SIG-M5 (cell line): ENCODE results near the gene HOXA1.

Source experiments
- DNase-seq: peaks from one replicate; lab custom pipeline; 2025; lab: John Stamatoyannopoulos, UW

The HOXA1 gene

DNA sequence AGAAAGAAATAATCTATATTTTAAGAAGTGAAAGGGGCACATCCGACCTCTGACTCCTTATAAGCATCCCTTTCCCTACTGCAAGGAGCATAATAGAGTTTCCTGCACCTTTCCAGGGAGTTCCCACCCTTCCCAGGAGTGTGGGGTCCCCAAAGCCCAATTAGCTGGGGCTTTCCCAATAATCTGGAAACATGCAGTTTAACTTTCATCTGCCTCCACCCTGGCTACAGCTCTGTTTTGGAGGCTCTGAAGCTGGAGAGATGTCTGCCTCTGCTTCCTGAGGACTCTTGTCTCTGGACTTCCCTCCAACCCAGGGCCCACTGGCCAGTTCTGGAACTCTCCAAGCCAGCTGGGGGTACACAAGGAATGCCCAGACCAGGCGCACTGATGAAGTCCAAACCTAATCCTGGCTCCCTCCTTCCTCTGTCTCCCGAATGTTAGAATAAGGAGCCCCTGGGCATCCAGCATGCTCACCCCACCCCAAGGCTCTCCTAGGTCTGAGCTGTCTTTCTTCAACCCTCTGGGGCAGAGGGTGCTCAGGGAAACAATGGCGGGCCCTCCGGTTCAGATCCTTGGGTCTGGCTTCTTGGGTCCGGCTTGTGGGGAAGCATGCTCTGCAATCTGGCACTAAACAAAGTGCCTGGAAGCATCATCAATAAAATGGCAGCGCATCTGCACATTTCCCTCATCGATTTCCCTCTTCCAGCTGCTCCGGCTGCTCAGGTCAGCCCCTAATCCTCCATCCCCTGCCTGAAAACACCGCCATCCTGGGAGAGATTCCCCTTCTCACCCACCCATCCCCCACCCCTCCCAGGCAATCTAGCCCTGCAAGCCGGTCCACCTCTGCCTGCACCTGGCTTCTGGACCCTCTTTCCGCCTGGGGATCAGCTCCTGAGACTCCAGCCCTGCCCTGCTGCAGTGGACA, 21.4 kb upstream of the HOXA1 start:
- no peak for DNase-seq

DNA sequence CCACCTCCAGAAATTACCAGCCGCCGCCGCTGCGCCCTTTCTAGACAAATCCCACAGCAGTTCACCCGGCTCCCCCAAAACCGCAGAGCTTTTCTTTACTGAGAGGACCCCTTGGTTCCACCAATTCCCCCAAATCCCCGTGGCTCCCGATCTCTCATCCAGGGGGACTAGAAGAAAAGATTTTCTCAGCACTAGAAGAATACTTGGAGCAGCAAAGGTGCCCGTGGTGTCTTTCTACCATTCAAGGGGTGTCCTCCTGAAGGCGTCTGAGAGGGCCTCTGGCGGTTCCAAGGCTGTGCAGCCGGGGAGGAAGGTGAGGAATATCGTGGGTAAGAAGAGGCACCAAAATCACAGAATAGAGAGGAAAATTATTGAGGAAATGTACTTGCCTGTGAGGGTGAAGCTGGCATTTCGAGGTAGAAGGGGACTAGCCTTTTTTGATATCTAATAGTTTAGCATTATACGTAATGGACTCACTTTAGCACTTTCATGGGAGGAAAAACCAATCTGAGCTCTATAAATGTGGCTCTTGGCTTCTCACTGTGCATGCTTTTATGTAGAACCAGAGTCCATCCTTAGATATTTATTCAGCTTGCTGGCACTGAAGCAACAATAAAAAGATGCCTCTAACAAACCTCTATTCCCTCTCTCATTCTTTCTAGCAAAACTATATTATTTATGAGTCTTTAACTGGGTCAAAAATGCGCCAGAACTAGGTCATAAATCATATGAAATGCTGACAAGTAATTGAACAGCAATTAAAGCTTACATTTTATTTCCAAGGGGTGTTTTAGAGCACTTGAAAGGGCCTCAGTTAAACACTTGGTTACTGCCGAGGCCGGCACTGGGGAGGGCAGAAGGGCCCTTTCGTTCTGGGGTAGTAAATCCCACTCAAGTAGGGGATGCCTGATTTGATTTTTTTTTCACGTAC, 20.5 kb upstream of the HOXA1 start:
- DNase-seq: no peak

DNA sequence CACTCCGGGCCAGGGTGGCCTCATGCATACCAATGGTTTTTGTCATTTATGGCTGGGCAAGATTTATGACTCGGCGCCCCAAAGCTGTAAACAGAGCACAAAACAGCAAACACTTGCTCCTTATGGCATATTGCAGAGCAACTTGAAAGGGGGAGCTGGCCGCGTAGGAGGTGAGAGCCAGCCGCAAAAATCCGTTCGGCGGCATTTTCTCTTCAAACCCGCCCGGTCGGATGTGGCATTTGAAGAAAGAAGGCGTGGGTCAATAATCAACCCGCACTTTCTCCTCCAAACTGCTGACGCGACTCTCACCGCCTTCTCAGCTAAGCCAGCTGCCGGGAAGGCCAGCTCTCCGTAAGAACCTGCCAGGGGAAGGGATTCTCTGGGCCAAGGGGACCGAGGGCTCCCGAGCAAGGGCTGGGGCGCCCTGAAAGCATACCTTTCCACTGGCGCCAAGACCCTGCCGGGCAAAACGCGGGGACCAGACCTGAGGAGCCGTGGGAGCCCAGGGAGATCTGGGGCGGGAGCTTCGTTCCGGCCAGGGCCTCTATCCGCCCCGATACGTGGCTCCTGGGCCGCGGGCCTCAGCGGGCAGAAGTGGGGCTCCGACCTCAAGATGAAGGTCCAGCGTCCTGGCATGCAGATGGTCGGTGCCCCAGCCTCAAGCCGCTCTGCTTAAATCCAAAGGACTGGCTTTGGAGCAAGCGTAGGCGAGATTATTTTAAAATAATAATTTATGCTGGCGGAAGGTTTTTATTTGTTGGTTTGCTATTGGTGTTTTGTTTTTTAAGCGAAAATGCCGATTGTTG, 19.6 kb upstream of the HOXA1 start:
- no peak for DNase-seq

DNA sequence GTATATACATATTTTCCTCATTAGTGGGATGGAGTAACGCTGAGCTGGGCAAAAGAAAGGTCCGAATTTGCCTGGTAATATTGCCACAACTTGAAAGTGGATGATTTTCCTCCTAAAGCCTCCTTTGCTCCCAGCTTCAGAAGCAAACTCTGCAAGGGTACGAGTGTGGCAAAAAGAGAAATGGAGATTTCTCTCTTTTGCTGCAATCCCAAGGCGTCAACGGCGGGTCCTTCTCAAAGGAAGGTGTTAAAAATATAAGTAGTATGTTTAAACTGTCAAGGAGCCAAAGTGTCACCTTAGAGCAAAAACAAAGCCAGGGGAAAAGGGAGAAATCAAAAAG, 19.1 kb upstream of the HOXA1 start:
- no peak for DNase-seq

DNA sequence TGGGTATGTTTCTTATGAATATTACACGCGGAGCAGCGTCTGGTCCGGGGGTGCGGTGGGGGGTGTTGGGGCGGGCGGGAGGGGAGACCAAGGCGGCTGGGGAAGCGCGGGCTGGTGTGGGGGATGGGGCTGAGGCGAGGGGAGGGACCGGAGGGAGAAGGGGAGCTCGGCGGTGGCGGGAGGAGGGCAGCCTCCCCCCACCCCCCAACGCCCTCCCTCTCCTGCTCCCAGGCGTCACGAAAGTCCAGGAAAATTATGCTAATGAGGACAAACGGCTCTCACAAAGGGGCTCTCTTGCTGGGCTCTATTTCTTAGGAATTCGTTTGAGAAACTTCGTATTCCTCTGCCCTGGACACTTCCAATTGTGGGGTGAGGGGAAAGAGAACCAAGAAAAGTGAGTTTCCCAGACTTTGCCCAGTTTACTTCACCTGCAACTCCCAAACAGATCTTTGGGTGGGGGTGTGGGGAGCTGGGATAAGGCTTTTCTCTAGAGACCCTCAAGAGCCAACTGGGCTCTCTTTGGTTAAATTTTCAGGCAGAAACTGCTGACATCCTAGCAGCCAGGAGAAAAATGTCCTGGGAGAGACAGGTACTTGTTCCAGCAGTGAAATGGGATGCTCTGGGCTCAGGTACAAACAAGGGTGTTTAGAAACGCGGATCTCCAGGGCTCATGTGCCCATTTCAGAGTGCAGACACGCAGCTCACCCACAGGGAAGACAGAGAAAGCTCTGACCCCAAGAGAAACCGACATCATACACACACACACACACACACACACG, 18.4 kb upstream of the HOXA1 start:
- no peak for DNase-seq

DNA sequence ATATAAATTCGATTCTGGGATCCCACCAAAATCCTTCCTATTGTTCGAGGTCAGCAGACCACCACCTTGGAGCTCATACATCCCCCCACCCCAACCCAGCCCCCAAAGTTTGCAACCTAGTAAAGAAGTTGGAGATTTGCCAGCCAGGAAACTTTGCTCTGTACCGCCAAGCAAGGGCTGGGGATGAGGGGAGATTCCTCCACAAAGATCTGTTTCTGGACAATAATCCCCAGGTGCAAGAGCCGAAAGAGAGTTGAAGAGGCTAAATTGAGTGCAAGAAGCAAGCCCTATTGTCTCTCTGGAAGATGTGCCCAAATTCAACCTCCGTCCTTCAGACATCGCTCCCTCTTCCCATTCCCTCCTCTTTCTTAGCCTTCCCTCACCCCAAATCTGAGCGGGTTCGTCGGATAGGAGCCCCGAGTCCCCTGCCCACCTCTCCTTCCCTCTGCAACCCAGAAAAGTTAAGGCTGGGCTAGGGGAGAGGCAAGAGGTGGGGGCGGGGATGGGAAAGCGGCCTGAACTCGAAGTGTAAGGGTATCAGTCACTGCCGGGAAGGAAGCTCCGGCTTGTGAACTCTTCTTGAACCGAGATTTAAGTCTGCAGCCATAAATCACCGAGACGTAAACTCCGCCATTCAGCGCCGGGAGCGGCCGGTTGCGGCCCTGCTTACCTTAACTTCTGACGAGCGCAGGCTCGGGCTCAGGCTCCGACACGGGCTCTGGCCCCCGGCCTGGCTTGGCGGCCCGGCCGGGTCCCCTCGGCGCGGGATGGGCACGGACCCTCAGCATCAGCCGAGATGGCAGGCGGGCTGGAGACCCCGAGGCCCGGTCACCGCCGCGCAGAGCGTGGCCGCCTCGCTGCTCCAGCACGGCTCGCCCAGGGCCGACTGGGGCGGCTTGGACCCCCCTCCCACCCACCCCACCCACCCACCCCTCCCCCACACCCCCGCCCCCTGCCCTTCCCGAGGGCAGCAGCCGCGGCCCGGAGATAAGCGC, 17.5 kb upstream of the HOXA1 start:
- no peak for DNase-seq

DNA sequence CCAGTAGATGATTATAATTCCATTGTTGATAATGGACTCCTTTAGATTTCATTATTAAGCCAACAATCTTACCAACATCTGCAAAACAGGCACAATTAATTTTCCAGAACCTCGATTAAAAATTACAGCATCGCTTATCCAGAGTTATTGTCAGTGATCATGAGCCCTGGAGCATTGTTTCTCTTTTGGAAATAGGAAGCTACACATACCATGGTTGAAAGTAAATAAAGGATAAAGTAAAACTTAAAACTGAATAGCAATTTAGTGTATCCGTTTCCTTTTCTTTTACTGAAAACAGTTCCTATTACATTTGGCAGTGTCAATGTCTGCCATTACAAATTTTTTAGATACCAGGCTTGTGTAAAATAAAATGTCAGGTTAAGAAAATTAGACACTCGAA, 16.6 kb upstream of the HOXA1 start:
- no peak for DNase-seq

DNA sequence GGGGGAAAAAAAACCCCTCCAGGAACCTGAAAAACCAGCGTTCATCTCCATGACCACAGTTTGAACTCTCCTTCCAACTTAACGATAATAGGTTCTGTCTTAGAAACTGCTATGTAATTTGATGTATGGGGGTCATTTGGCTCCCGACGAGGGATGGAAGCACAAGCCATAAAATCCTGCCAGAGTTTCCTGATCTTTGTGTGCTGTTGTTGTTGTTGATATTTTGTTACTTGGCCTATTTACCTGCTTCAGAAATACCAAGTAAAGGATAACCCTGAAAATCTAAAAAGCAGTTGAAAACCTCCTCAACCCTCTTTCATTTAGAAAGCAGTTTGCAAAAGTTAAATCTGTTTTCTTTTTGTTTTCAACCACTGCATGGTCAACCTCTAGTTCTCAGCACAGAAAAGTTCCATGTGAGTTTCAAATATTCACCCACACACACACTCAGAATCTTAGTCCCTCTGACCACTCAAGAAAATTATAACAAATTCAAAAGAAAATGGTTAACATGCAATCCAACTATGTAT, 16.0 kb upstream of the HOXA1 start:
- no peak for DNase-seq

DNA sequence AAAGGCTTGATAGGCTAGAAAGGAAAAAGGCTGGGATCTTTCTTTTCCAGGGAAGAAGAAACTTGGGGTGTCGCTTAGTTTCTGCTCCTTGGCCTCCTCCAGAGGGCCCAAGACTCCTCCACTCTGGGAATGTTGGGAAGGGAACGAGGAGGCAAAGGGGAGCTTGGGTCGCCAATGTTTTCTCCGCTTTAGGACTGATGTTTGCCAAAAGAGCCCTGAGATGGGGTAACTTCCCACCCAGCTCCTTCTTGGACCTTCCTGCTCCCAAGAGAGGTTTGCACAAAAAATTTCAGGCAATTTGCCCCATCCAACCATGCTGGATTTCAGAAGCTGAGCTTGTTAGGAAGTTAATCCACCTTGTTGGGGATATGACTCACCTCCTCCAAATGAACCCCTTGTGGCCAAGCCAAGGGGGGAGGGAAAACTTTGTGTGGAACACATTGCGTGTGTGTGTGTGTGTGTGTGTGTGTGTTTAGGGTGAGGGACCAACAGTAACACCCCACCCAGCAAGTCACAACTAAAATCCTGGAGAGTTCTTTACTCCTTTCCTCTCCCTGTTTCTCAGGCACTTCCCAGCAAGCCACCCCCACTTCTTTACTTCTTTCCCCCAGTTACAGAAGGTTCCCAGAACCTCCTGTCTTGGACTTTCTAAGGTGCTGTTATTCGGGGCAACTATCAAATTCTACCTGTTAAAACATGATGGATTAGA, 15.4 kb upstream of the HOXA1 start:
- DNase-seq: no peak

DNA sequence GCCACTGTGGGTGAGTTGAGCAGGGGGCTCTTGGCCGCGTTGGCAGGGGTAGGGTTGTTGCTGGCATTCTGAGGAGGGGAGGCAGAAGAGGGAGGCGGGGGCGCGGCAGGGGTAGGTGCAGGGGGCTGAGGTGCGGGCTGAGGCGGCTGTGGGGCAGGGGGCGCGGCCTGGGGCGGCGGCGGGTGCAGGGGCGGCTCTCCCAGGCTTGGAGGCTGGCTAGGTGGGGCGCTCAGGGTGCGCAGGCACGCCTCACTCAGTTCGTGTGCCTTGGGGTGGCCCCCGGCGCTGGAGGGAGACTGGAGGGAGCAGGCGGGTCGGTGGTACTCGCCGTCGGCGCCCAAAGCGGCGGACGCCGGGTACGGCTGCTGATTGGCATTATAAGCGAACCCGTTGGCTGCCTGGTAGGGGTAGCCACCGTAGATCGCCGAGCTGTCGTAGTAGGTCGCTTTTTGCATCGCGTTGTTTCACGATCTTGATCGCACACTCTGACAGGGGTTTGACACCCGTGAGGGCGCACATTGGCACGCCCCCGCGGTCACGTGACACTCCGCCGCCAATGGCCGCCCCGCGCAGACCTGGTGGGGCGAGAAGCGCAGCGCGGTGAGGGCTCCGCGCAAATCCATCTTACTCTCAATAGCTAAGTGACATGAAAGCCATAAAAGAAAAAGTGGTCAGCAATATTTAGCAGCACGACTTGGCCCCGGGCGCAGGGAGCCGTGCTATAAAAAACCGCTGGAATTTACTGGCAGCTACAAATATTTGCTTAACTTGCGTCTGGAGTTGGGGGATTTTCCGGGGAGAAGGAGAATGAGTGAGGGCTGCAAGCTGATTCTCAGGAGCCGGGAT, 14.6 kb upstream of the HOXA1 start:
- DNase-seq: no peak

DNA sequence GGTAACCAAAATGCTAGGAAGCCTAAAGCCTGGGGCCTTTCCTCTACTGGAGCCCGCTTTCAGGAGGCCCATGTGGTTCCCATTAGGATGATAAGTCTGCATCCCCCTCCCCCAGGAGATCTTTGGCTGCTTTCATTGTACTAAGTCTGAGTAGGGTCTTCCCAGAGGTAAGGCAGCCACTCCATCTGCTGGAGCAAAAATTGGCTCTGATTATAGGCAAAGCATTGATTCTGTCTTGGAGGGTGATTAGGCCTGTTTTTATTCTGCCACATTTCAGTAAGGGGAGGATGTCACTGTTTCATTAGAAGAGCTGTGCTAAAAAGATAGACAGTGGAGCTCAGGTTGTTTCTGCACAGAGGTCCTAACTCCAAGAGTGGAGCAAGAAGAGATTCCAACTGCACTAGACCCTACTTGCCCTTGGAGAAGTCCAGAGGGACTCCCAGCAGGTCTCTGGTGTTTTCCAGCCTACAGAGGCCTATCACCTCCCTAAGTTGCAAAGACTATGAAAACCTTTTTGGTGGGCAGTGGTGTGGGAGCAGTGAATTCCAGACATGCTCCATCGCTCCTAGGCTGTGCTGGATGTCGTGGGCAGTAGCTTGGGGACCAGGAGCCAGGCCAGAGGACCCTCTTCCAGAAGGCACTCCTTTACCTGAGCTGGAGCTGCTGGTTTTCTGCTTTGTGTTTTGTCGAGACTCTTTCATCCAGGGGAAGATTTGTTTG, 13.8 kb upstream of the HOXA1 start:
- no peak for DNase-seq

DNA sequence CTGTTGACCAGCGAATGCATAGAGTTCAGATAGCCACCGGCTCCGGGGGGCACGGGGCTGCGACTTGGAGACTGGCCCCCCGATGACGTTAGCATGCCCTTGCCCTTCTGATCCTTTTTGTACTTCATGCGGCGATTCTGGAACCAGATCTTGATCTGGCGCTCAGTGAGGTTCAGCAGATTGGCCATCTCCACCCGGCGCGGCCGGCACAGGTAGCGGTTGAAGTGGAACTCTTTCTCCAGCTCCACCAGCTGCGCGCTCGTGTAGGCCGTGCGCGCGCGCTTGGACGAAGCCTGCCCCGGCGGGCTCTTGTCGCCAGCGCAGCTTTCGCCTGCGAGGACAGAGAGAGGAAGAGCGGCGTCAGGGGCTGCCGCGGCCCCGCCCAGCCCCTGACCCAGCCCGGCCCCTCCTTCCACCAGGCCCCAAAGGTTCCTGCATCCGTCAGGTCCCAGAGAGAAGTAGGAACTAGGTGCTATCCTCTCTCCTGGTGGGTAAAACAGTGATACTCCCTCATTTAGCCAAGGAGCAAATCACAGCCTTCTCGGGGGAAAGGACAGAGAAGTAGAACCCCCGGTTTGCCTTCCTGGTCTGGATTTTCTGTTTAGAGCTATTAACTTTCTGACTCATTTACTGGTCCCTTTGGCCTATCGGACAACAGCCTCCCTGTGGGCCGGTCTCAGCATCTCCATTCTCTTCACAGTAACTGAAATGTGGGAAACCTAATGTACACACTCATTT, 12.8 kb upstream of the HOXA1 start:
- no peak for DNase-seq

DNA sequence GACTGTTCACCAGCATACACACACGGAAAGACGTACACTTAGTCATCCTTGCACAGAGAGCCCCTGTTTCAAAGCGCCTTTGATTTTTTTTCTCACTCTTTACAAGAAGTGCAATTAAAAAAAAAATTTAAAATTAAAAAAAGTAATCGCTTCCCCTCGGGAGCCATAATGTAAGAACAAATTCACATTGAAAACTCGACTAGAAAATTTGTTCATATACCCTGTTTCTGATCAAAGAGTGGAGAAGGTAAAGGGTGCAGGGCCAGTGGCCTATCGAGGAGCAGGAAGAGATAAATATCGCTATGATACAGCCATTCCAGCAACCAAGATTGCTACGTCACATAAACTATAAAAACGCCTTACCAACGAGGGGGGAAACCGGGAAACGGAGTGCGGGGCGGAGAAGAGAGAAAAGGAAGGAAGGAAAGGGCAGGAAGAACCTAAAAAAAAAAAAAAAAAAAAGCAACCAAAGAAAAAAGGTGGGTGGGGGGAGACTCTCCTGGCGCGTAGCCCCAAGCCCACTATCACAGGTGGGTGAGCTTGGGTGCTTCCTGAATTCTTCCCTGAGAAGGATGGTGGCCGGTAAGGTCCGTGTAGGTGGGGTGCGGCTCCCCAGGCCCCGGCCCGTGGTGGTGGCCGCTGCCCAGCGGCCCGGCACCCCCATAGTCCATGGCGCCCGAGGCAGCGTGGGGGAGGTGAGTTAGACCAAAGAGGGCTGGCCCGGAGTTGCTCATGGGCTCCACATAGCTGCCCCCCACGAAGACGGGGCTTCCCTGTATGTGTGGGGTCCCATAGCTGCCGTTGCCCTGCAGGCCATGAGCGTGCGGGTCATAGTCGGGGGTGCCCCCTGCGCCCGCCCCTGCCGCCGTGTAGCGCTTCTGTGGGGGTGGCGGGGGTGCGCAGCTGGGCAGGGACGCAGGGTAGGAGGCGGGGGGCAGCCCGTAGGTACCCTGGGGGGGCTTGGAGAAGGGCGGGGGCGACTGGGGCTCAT, 11.9 kb upstream of the HOXA1 start:
- no peak for DNase-seq

DNA sequence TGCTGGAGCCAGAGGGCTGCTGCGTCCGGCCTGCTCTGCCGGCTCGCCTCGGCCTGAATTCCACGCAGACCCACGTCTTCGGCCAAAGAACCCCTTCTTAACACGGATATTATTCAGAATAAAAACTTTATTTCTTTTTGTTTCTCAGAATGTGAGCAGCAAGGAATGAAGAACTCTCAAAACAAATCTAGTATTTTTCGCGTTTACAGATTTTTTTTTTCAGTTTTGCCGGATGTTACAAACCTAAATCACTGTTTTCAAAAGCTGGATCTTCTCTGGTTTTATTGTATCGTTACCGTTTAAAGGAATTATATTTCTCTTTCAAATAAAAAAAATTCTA, 11.1 kb upstream of the HOXA1 start:
- DNase-seq: no peak

DNA sequence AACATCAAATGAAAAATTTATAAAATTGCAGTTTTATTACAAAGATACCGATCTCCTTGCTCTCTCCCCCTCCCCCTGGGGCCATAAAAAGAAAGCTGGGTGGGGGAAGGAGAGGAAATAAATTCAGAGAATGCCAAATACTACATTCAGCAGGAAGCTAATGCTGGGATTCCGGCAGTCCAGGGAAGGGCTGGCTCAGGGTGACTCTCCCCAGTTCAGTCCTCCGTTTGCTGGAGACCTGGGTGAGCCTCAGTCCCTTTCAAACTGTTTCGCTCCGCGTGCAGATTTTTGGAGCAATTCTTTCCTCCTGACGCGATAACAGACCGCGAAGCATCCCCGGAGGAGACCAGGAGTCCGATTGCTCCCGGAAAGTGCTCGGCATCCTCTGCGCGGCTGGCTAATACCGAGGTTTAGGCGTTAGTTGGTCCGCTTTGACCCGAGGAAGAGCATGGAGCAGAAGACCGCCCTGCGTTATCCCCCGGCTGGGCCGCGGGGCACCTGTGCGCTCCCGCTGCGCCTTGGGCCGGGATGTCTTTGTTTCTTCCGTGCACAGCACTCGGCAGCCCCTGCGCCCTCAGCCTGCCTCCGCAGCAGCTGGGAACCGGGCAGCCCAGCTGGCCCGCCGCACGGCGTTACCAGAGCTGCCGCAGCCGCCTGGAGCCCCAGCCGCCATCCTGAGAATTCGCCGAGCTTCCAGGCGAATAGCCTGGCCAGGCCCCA, 10.5 kb upstream of the HOXA1 start:
- no peak for DNase-seq
